Nephron progenitor cell (in vitro differentiated cells): ENCODE results near the gene GYS1.
"Not testable (repeated sequence)": the region's sequence is repeated elsewhere in the genome, so short reads cannot be mapped to it uniquely, and the experiment has no call there.

Experiments
- DNase-seq: peaks from one replicate; pipeline ENCODE4 v3.0.0; 2021
- H3K27ac Mint-ChIP-seq: 2 replicates; pipeline ENCODE4 v1.8.0; 2021; ENCODE audit warnings: mild to moderate bottlenecking, moderate library complexity, mixed read lengths
- H3K27me3 Mint-ChIP-seq: 2 replicates; pipeline ENCODE4 v1.8.0; 2021; ENCODE audit warnings: mild to moderate bottlenecking, low read depth, mixed read lengths; ENCODE audit not compliant: poor library complexity
- H3K36me3 Mint-ChIP-seq: 2 replicates; pipeline ENCODE4 v1.8.0; 2021; ENCODE audit warnings: low read depth, mixed read lengths
- H3K4me1 Mint-ChIP-seq: 2 replicates; pipeline ENCODE4 v1.8.0; 2021; ENCODE audit warnings: mixed read lengths
- H3K4me3 Mint-ChIP-seq: 2 replicates; pipeline ENCODE4 v1.8.0; 2021; ENCODE audit warnings: mild to moderate bottlenecking, moderate library complexity, mixed read lengths
- H3K9me3 Mint-ChIP-seq: 2 replicates; pipeline ENCODE4 v1.8.0; 2021; ENCODE audit warnings: mild to moderate bottlenecking, moderate library complexity, mixed read lengths
- TF ChIP-seq, protein P1 (sequence below): fragments of 200-600 bp; sonication (generic); IDR thresholded peaks from 2 replicates; pipeline ENCODE4 v1.5.0; 2021; ENCODE audit warnings: antibody characterized with exemption

The GYS1 gene

DNA sequence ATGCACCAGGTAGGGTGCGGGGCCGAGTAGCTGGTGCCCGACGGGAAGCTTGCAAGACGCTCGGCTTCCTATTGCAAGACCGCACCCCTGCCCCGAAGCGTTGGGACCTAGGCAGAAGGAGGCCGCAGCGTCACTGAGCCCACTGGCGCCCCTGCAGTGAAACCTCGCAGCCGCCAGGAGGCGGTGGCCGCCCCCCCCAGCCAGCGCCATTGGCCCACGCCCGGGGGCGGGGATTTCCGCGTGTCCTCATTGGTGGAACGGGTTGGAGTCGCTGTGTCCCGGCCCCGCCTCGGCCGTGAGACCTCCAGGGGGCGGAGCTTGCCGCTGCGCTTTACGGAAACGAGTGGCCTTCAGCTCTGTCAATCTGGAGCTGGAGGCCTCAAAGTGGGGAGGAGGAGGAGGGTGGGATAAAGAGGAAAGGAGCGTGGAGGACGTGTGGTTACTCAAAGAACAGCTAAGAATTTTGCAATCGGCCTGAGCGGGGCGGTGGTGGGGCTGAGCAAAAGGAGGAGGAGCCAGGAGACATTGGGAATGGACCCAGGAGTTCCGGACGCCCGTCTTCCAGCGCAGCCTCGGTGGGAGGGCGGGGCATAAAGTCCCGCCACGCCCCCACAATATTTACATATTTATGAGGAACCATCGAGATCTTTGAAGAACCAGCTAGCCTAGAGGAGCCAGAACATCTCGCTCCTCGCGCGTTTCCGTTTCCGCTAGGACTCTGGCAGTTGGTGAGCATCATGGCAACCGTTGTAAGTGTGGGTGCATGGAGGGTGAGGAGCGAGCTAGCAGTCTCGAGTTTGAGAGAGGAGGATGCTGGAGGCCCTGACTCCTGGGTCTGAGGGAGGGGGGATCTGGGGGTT lies at the start of gene GYS1, which contains the start of gene RUVBL2:
Gene GYS1, minus strand, starts transcription at position 135 of the 860 bp plus-strand sequence. CDS start 197 bp downstream, outside the sequence.
Gene RUVBL2, plus strand, starts transcription at position 713 of the 860 bp plus-strand sequence. Its CDS starts 25 bp downstream, at position 738.
- Mint-ChIP-seq H3K27me3 (no peaks in the 10 kb centered on the region), H3K36me3 (peaks cover 24% of the 10 kb centered on the region), H3K27ac (peak within 1 kb of the TSS; percentile 99), H3K4me1 (peaks cover 43% of the 10 kb centered on the region), H3K9me3 (no peaks in the 10 kb centered on the region), H3K4me3 (peak within 1 kb of the TSS; percentile 98)
- TF ChIP-seq, protein P1, sequence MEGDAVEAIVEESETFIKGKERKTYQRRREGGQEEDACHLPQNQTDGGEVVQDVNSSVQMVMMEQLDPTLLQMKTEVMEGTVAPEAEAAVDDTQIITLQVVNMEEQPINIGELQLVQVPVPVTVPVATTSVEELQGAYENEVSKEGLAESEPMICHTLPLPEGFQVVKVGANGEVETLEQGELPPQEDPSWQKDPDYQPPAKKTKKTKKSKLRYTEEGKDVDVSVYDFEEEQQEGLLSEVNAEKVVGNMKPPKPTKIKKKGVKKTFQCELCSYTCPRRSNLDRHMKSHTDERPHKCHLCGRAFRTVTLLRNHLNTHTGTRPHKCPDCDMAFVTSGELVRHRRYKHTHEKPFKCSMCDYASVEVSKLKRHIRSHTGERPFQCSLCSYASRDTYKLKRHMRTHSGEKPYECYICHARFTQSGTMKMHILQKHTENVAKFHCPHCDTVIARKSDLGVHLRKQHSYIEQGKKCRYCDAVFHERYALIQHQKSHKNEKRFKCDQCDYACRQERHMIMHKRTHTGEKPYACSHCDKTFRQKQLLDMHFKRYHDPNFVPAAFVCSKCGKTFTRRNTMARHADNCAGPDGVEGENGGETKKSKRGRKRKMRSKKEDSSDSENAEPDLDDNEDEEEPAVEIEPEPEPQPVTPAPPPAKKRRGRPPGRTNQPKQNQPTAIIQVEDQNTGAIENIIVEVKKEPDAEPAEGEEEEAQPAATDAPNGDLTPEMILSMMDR, result peak; percentile 98
- peak; percentile 99 for DNase-seq

DNA sequence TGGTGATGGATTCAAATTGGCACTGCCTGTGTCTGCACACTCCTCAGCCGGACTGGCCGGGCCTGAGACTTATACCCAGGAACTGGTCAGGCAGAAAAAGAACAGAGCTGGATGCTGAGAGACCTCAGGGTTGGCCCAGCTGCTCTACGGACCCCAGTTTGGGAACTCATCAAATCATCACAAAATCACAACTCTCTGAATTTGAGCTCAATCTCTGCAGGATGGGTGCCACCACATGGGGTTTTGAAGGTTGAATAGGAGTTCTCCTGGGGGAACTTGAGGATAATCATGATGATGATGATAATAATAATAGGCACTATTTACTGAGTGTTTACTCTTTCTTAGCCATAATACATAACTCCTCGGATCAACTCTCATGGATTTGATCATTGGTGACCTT lies 49.6 kb upstream of the GYS1 start:
- H3K4me1 Mint-ChIP-seq, H3K27ac Mint-ChIP-seq, H3K4me3 Mint-ChIP-seq, H3K27me3 Mint-ChIP-seq, DNase-seq, H3K9me3 Mint-ChIP-seq, H3K36me3 Mint-ChIP-seq: not testable (repeated sequence)

DNA sequence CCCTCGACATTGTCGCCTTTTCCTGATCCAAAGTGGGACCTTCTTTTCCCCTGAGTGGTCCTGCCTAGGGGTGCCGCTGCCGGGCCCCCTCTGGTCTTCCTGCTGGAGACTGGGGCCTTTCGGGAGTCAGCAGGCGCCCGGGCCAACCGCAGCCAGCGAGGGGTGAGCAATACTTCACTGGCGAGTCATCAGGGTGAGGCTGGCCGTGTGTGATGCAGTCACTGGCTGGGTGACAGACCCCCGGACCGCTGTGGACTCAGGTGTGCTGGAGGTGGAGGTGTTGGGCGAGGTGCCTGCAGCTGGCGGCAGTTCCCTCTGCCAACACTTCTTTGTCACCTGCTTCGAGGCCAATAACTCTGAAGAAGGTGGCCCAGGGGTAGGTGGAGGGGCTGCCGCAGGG lies 49.1 kb upstream of the GYS1 start:
- no peak for DNase-seq
- Mint-ChIP-seq H3K9me3 (no peaks in the 10 kb centered on the region), H3K4me1 (peaks cover 5% of the 10 kb centered on the region), H3K36me3 (no peaks in the 10 kb centered on the region), H3K27me3 (peaks cover 7% of the 10 kb centered on the region), H3K27ac (no peak overlapping the region), H3K4me3 (no peak overlapping the region)
- TF ChIP-seq, protein P1, result no peak

DNA sequence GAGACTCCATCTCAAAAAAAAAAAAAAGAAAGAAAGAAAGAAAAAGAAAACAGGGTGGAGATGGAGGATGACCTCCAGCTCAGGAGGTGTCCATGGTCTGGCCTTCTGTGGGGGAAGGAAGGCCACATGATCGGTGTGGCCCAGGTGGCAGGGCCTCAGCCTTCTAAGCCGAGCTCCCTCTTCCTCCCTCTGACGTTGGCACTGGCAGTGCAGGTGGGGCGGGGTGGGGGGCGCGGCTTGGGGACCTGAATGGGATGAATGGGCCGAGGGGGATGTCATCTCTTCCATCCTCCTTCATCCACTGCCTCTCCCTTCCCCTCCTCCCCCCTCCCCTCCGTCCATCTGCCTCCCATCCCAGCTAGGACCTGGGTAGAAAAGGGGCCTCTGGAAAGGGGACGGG lies 46.6 kb upstream of the GYS1 start:
- not testable (repeated sequence) for H3K9me3 Mint-ChIP-seq, H3K4me1 Mint-ChIP-seq, H3K4me3 Mint-ChIP-seq, H3K27ac Mint-ChIP-seq, H3K27me3 Mint-ChIP-seq, DNase-seq, H3K36me3 Mint-ChIP-seq

DNA sequence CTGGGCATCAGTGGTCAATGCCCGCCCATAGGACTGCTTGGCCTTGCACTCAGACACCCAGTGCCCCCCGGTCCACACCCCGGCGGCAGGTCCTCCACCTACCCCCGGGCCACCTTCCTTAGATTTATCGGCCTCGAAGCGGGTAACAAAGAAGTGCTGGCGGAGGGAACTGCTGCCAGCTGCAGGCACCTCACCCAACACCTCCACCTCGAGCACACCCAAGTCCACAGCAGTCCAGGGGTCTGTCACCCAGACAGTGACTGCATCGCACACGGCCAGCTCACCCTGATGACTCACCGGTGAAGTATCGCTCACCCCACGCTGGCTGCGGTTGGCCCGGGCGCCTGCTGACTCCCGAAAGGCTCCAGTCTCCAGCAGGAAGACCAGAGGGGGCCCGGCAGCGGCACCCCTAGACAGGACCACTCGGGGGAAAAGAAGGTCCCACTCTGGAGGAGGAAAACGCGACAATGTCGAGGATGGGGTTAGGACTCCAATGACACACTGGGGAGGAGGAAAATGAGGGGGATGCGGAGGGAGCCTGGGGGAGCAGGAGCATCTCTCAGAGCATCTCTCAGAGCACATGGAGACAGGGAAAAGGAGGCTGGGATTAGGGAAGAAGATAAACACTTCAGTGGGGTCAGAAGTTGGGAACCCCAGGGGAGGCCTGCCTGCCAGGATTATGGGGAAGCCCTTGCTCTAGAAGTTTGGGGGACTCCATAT lies 45.6 kb upstream of the GYS1 start:
- H3K36me3 Mint-ChIP-seq, H3K27ac Mint-ChIP-seq, H3K9me3 Mint-ChIP-seq, H3K4me3 Mint-ChIP-seq, DNase-seq, H3K4me1 Mint-ChIP-seq: not testable (repeated sequence)
- H3K27me3 Mint-ChIP-seq, result peaks cover 13% of the 10 kb centered on the region

DNA sequence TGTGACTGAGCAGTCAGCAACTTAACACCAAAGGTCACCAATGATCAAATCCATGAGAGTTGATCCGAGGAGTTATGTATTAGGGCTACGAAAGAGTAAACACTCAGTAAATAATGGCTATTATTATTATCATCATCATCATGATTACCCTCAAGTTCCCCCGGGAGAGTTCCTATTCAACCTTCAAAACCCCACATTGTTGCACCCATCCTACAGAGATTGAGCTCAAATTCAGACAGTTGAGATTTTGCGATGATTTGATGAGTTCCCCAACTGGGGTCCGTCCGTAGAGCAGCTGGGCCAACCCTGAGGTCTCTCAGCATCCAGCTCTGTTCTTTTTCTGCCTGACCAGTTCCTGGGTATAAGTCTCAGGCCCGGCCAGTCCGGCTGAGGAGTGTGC lies 45.0 kb upstream of the GYS1 start:
- H3K9me3 Mint-ChIP-seq, H3K4me1 Mint-ChIP-seq, H3K4me3 Mint-ChIP-seq, DNase-seq, H3K36me3 Mint-ChIP-seq, H3K27ac Mint-ChIP-seq: not testable (repeated sequence)
- H3K27me3 Mint-ChIP-seq, result peaks cover 13% of the 10 kb centered on the region

DNA sequence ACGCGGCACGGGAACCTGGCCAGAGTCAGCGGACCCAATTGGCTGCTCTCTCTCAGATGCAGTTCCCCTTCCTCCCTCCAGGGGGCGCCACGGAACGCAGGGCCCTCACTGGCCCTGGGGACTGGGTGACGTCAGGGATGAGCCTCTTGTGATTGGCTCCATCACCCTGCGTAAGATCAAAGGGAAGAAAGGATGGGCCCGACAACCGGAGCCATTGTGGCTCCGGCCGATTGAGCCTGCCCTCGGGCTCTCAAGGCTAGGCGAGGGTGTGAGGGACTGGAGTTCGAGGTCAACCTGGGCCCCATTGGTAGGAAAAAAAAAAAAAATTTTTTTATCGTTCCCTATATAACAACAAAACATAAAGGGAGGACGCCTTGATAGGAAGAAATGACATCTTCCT lies 43.7 kb upstream of the GYS1 start, which contains the start of gene CGB1:
Gene CGB1, minus strand, starts transcription at position 81 of the 400 bp plus-strand sequence. CDS start 184 bp downstream, outside the sequence.
- not testable (repeated sequence) for H3K4me1 Mint-ChIP-seq, DNase-seq, H3K36me3 Mint-ChIP-seq, H3K4me3 Mint-ChIP-seq, H3K27ac Mint-ChIP-seq, H3K9me3 Mint-ChIP-seq
- TF ChIP-seq, protein P1, result peak; percentile 30
- peaks cover 15% of the 10 kb centered on the region for H3K27me3 Mint-ChIP-seq
